GM18861 (cell line): ENCODE results near the gene AKAP8.
"Not testable (repeated sequence)": the region's sequence is repeated elsewhere in the genome, so short reads cannot be mapped to it uniquely, and the experiment has no call there.

Experiments used
- ATAC-seq: cut with Tn5 transposase; IDR thresholded peaks from one replicate; pipeline ENCODE4 v1.9.1; 2021; ENCODE audit not compliant: unreplicated experiment

Gene AKAP8

GRCh38 chr19:15374105-15374651 lies 5.4 kb downstream of the AKAP8 start:
- ATAC-seq = no peak

GRCh38 chr19:15373644-15374043 lies 5.9 kb downstream of the AKAP8 start:
- no peak for ATAC-seq

- no peak for ATAC-seq
These were observed 6.7 kb downstream of the AKAP8 start for GRCh38 chr19:15372891-15373301.

- no peak for ATAC-seq
These were observed 7.1 kb downstream of the AKAP8 start for GRCh38 chr19:15372470-15372869.

- ATAC-seq = no peak
These were observed 7.7 kb downstream of the AKAP8 start for GRCh38 chr19:15371786-15372380.

- ATAC-seq = no peak
These were observed 8.5 kb downstream of the AKAP8 start for GRCh38 chr19:15371119-15371518.

- no peak for ATAC-seq
These were observed 10.0 kb downstream of the AKAP8 start for GRCh38 chr19:15369594-15369891.

GRCh38 chr19:15368798-15369593 lies 10.6 kb downstream of the AKAP8 start:
- no peak for ATAC-seq

GRCh38 chr19:15368051-15368632 lies 11.4 kb downstream of the AKAP8 start:
- ATAC-seq = no peak

GRCh38 chr19:15367439-15367838 lies 12.1 kb downstream of the AKAP8 start:
- no peak for ATAC-seq

- ATAC-seq = no peak
These were observed 14.3 kb downstream of the AKAP8 start for GRCh38 chr19:15365264-15365663.

GRCh38 chr19:15363791-15364190 lies 15.8 kb downstream of the AKAP8 start:
- not testable (repeated sequence) for ATAC-seq

GRCh38 chr19:15363048-15363447 lies 16.5 kb downstream of the AKAP8 start:
- ATAC-seq = not testable (repeated sequence)

GRCh38 chr19:15360015-15360414 lies 19.6 kb downstream of the AKAP8 start:
- not testable (repeated sequence) for ATAC-seq

GRCh38 chr19:15358918-15359317 lies 20.7 kb downstream of the AKAP8 start:
- no peak for ATAC-seq

GRCh38 chr19:15357906-15358305 lies 21.7 kb downstream of the AKAP8 start:
- no peak for ATAC-seq

- no peak for ATAC-seq
These were observed 24.9 kb downstream of the AKAP8 start for GRCh38 chr19:15354566-15355296.

GRCh38 chr19:15353908-15354307 lies 25.7 kb downstream of the AKAP8 start:
- ATAC-seq = no peak

GRCh38 chr19:15352535-15352934 lies 27.1 kb downstream of the AKAP8 start:
- not testable (repeated sequence) for ATAC-seq

GRCh38 chr19:15341328-15341727 lies 38.3 kb downstream of the AKAP8 start:
- not testable (repeated sequence) for ATAC-seq

- no peak for ATAC-seq
These were observed 39.5 kb downstream of the AKAP8 start for GRCh38 chr19:15340086-15340485.
